Breast epithelium (tissue), 4 donors: ENCODE measurements around the gene TRIM65. TPM values are rescaled to one million over a fixed set of nuclear protein-coding genes. Genes with fewer than 3 reads are reported as not detected.
A peak's percentile ranks its signal among the peaks of the same experiment; 100 is the strongest.

Experiments used
- DNase-seq, 2 donors: peaks; one replicate each; pipeline ENCODE4 v3.0.0-alpha.2; 2019; ENCODE audit warnings: low spot score in 2 of 2
- H3K27ac ChIP-seq, 2 donors: fragments of 200-600 bp; sonication (generic) in 1 of 2; one replicate each; pipeline ENCODE4 v1.5.1; 2016 to 2019; ENCODE audit warnings: mild to moderate bottlenecking in 1 of 2
- H3K27me3 ChIP-seq, 2 donors: fragments of 200-600 bp; sonication (generic) in 1 of 2; one replicate each; pipeline versions ENCODE4 v1.5.1 to v1.6.0; 2017 to 2019; ENCODE audit warnings: control low read depth in 1 of 2, mild to moderate bottlenecking in 1 of 2
- H3K36me3 ChIP-seq: fragments of 200-600 bp; one replicate; pipeline ENCODE4 v1.5.1; 2019
- H3K4me1 ChIP-seq, 2 donors: fragments of 200-600 bp; sonication (generic); one replicate each; pipeline ENCODE4 v1.5.1; 2016 to 2019; ENCODE audit warnings: control low read depth in 1 of 2
- H3K4me3 ChIP-seq, 3 donors: fragments of 200-600 bp; sonication (generic); 1 replicate in 2 of 3; 2 replicates in 1 of 3; pipeline ENCODE4 v1.5.1; 2016 to 2019; ENCODE audit warnings: mild to moderate bottlenecking in 3 of 3, moderate library complexity in 2 of 3
- H3K9me3 ChIP-seq, 2 donors: fragments of 200-600 bp; sonication (generic) in 1 of 2; one replicate each; pipeline ENCODE4 v1.5.1; 2016 to 2019; ENCODE audit warnings: control low read depth in 1 of 2
- CTCF ChIP-seq, 3 donors: fragments of 450-650 bp; IDR thresholded peaks; one replicate each; pipeline ENCODE4 v1.5.1; 2016 to 2017; ENCODE audit warnings: antibody characterized with exemption in 3 of 3, mild to moderate bottlenecking in 3 of 3, moderate library complexity in 3 of 3
- POLR2A ChIP-seq: fragments of 450-650 bp; IDR thresholded peaks from one replicate; pipeline ENCODE4 v1.6.1; 2016; ENCODE audit warnings: antibody characterized with exemption, mild to moderate bottlenecking, moderate library complexity
- POLR2AphosphoS5 ChIP-seq, 3 donors: sonication (generic); formaldehyde crosslinking; IDR thresholded peaks; one replicate each; pipeline ENCODE4 v1.6.1; 2017; ENCODE audit warnings: antibody characterized with exemption in 3 of 3
- intact Hi-C: fragments of 100-400 bp; cut with DNase I; formaldehyde crosslinking; loops from one replicate; pipeline ENCODE4 v1.15.1; 2023; ENCODE audit warnings: low total_unique reads
- total RNA-seq, 3 donors: library from RNA; depleted of rRNA; stranded (reverse); fragments of >200 nt; gene quantifications; one replicate each; pipeline ENCODE4 v1.1.0, GENCODE V29; 2016

TRIM65 gene
- total RNA-seq, 3 donors from 2014 or later, result 16.7 to 28.8 (median 23.3) TPM

DNA sequence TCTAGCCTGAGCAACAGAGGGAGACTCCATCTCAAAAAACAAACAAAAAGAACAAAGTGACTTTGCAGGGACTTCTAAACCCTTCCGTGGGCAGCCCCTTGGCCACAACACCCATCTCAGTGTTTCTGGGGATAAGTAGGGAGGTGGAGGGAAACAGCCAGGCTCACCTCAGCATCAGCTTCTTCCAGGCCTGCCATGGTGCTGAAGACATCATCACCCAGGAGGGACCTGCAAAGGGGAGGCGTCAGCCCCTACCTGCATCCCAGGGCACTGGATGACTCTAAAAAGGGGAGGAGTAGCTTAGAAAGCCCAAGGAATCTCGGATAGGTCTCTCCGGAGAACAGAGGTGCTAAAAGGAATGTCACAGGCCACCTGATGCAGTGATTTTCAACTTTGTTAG is 34.3 kb upstream of the TRIM65 start:
- H3K27ac ChIP-seq, result no peak overlapping the region
- H3K36me3 ChIP-seq, result no peaks in the 10 kb centered on the region
- no peak for DNase-seq
- H3K27me3 ChIP-seq, result no peaks in the 10 kb centered on the region
- no peak for TF ChIP-seq POLR2A
- intact Hi-C loops, result no loop called here
- H3K4me1 ChIP-seq, result no peaks in the 10 kb centered on the region
- H3K9me3 ChIP-seq, result no peaks in the 10 kb centered on the region
- H3K4me3 ChIP-seq, result no peak overlapping the region

DNA sequence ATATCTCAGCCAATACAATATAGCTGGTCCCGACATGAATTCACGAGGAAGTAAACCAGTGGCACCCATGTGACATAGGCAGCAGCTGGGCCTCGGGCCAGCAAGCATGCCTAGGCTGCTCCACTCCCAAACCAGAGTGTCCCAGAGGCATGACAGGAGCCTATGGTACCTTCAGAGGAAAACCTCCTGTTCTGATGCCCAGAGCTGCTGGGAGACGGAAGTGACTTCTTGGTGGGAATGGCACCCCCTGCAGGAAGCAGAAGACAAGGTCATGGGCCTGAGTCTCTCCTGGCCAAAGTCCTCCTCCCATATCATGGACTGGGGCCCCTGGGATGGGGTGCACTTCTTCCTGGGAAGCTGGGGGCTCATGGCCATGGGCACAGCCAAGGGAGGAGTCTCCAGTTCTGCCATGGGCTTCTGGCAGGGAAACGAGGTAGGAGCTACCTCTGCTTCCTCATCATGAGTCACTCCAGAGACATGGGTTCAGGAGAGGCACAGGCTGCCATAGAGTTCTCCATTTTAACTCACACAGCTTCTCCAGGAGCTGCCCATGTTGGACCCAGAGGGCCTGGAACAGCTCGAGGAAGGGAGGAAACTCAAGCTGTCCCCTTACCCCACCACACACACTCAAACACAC is 30.7 kb upstream of the TRIM65 start:
- Histone ChIP-seq H3K4me1 (no peaks in the 10 kb centered on the region), H3K4me3 (no peak overlapping the region), H3K9me3 (no peaks in the 10 kb centered on the region), H3K27me3 (no peaks in the 10 kb centered on the region), H3K36me3 (no peaks in the 10 kb centered on the region), H3K27ac (no peak overlapping the region)
- DNase-seq, result peak in 1 of 2 donors; percentile 35
- intact Hi-C loops, result loop anchor here (2.0 kb wide), 1 partner anchor 19 kb away; no protein-coding TSS in a partner anchor
- TF ChIP-seq POLR2AphosphoS5 (IDR thresholded peaks at IDR 0.05), result no peak

DNA sequence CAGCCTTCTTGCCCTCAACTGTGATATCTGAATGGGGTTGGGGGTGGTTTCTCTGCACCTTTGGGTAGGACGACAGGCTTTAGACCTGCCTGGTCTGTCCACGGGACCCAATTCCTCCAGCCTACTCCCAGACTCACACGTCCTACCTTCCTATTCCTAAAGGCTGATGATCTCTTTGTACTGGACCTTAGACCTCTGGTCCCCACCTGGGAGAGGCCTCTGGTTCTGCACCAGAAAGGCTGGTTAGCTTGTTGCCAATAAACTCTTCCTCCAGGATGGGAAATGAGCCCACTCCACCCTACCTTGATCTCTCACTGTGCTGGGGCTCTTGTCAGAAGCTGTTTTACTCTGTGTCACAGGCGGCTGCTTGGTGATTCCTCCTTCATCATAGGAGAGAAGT is 29.7 kb upstream of the TRIM65 start:
- Histone ChIP-seq H3K9me3 (no peaks in the 10 kb centered on the region), H3K36me3 (no peaks in the 10 kb centered on the region), H3K27me3 (no peaks in the 10 kb centered on the region), H3K4me3 (no peak overlapping the region), H3K27ac (no peak overlapping the region), H3K4me1 (no peaks in the 10 kb centered on the region)
- intact Hi-C loops, result loop anchor here (2.0 kb wide), 1 partner anchor 20 kb away; no protein-coding TSS in a partner anchor
- DNase-seq, result no peak
- TF ChIP-seq POLR2AphosphoS5 (IDR thresholded peaks at IDR 0.05) (no peak), CTCF (IDR thresholded peaks at IDR 0.05) (no peak), POLR2A (no peak)

DNA sequence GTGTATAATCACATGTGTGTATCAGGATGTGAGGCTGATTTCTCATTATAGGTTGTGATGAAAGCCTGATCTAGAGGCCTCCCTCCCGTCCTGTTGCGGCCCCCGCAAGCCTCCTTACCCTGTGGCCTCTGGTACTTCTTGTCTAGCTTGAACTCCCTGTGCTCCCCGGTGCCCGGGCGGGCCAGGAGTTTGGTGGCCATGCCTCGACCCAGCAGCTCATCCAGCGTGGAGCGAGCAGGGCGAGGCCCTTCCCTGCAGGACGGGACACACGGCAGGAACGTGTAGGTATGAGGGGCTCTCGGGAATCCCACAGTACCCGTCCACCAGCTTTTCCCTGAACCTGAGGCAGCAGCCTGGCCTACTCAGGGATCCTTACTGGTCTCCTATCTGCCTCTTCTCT is 29.2 kb upstream of the TRIM65 start:
- no peak for DNase-seq
- no peak for TF ChIP-seq POLR2A
- no peak for TF ChIP-seq CTCF (IDR thresholded peaks at IDR 0.05)
- no peak for TF ChIP-seq POLR2AphosphoS5 (IDR thresholded peaks at IDR 0.05)
- H3K36me3 ChIP-seq, result no peaks in the 10 kb centered on the region
- H3K4me3 ChIP-seq, result no peak overlapping the region
- no peaks in the 10 kb centered on the region for H3K27me3 ChIP-seq
- H3K4me1 ChIP-seq, result no peaks in the 10 kb centered on the region
- H3K27ac ChIP-seq, result no peak overlapping the region
- intact Hi-C loops, result loop anchor here (2.0 kb wide), 1 partner anchor 21 kb away; no protein-coding TSS in a partner anchor
- H3K9me3 ChIP-seq, result no peaks in the 10 kb centered on the region

DNA sequence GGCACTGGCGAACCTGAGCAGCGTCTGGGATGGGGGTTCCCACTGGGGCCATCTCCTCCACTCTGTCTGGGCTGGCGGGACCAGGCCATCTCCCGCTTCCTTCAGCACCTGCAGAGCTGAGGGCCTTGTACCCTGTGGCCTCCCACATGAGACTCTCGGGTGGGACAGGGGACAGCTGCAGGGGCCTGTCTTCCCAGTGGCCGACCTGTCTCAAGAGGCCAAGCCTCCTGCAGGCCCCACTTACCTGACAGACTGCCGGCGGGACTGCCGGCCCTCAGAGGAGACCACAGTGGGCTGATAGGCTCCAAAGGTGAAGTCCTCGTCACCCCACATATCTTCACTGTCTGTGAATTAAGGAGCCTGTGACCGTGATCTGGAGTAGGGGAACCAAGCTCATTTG is 28.4 kb upstream of the TRIM65 start:
- H3K4me3 ChIP-seq, result no peak overlapping the region
- no peak overlapping the region for H3K27ac ChIP-seq
- intact Hi-C loops, result no loop called here
- no peak for DNase-seq
- no peaks in the 10 kb centered on the region for H3K4me1 ChIP-seq
- H3K36me3 ChIP-seq, result no peaks in the 10 kb centered on the region
- no peaks in the 10 kb centered on the region for H3K9me3 ChIP-seq
- TF ChIP-seq POLR2AphosphoS5 (IDR thresholded peaks at IDR 0.05) (no peak), CTCF (IDR thresholded peaks at IDR 0.05) (no peak), POLR2A (no peak)
- H3K27me3 ChIP-seq, result no peaks in the 10 kb centered on the region

DNA sequence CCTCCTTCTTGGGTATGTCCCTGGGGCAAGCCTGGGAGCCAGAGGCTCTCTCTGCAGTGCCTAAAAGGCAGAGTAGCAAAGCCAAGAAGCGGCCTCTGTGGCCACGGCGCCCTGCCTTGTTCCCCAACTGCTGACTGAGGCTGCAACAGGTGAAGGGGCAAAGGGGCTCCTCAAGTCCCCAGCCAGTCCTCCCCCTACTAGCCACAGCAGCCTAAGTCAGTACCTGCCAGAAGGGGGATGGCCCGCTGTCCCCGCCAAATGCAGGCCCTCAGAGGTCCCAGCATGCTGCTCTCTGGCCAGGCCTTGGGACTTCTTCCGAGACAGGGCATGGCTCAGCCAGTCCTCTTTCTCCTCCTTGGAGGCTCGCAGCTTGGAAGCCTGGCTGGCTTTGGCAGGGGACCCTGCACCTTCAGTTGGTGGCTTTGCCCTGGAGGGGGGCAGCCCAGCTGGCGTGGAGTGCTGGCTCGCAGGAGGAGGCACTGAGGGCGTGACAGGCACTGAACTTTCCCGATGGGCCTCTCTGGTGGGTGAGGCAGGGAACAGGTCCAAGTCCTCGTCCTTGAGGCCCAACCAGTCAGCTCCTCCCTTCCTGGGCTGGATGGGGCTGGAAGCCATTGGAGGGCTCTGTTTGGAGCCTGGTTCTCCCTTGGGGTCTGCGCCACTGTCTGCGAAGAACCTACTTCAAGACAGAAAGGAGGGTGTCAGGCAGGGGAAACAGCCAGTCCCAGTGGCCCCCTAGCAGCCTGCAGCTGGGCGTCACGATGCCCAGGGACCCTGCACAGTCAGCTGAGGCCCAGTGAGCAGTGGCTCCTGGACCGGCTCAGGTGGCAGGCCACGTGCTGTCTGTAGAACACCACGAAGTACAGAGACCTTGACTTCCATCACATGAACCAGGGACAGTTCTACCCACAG is 26.5 kb upstream of the TRIM65 start:
- TF ChIP-seq POLR2AphosphoS5 (IDR thresholded peaks at IDR 0.05) (no peak), POLR2A (no peak), CTCF (IDR thresholded peaks at IDR 0.05) (no peak)

More for the DNA sequence above, 26.5 kb upstream of the TRIM65 start:
- DNase-seq, result no peak
- Histone ChIP-seq H3K27me3 (no peaks in the 10 kb centered on the region), H3K27ac (no peak overlapping the region), H3K4me3 (no peak overlapping the region), H3K4me1 (no peaks in the 10 kb centered on the region), H3K36me3 (no peaks in the 10 kb centered on the region), H3K9me3 (no peaks in the 10 kb centered on the region)
- intact Hi-C loops, result no loop called here
